SJCRH30 (cell line): Measurements from ENCODE around the gene RAB11A. TPM values are rescaled to one million over a fixed set of nuclear protein-coding genes. Genes with fewer than 3 reads are reported as not detected.

ENCODE experiments used
- total RNA-seq: library from RNA; depleted of rRNA; stranded (reverse); fragments of >200 nt; shearing (Covaris generic); gene quantifications from 2 replicates; pipeline ENCODE4 v1.2.3, GENCODE V29; 2014; rRNA removed

The RAB11A gene
- total RNA-seq, 1 experiment from 2014 or later: 269 TPM

Other genes starting within 250 kb of the RAB11A start
- gene SLC24A1, start 247.6 kb upstream of the RAB11A start, total RNA-seq: 3.6 and 4.4 TPM in 2 replicates
- 21.1 and 26.4 TPM in 2 replicates for gene DENND4A, start 77.2 kb upstream of the RAB11A start, total RNA-seq